ENCODE measurements around the gene STK39.

STK39 gene

DNA sequence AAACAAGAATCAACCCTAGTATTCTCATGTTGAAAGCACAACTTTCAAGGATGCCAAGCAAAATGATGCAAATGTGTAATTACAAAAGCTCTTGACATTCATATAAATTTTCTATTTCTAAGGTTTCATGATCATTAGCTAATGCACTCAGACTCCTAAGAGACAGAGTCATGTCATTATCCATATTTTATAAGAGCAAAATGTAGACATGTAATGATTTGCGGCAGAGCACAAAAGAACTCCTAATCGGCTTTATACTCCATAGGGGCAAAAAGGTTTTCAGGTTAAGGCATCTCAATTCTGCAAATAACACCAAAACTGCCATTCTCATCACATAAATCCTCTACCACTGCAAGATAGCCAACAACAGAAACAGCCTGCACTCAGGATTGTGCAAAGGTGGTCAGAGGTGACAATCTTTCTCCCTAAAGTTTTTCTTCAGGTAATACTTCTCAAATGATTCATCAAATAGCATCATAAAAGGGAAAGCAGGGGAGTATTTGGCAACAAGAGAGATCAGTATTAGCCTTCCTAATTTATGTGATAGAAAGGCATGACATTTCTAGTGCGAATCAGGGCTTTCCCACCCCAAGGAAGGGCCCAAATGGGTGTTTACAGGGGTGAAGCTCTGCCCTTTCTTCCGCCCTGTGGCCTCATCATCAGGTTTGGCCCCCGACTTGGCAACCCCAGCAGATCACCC lies 64.7 kb downstream of the STK39 start:
- DNase-seq (ENCODE audit: low read depth) = no peak

DNA sequence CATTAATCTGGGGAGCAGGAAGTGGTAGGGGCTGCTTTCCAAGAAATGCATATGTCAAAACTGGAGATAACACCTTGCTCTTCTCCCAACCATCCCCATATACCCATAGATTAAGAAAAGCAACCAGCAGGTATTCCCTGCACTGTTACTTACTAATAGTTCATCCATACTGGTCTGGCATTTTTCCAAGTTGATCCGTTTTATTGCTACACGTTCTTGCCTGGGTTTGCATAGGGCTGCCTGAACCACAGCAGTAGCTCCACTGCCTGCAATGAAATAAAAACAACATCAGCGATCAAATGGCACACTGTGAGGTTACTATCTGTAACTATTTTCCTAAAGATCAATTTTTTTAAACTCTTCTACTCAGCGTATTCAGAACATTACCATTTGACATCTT lies 65.6 kb downstream of the STK39 start:
- DNase-seq (ENCODE audit: low read depth) = no peak

DNA sequence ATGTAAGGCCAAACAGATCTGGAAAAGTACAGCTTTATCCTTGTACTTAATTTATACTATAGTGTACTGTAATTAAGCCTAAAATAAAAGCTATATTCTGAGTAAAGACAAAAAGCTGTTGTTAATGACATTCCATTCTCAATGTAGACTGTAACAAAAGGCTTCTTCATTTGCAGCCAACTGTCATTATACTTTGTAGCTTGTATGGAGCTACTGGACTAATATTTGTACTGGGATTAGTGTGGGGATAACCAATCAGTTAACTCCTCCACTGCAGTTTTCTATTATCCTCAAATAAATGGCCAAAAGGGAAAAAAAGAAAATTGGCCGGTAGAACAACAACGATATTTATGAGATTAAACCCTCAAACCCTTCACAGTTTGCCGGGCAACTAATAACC lies 66.5 kb downstream of the STK39 start:
- no peak for DNase-seq (ENCODE audit: low read depth)

DNA sequence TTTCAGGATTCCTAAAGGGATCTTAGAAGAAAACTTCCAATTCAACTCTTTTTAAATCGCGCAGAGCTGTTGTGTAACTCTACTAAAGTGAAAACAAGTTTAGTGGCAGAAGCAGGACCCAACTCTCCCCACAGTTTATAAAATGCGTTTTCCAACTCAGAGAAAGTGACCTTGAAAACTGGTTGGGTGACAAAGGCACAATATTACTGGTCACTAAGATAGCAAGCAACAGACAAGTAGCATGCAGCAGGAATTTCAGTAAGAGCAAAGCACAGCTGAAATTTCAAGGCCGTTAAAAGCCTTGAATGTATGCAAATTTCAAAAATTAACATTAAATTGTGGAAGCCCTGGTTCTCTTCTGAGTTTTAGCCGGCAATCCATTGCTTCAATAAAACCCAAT lies 66.9 kb downstream of the STK39 start:
- no peak for DNase-seq (ENCODE audit: low read depth)

DNA sequence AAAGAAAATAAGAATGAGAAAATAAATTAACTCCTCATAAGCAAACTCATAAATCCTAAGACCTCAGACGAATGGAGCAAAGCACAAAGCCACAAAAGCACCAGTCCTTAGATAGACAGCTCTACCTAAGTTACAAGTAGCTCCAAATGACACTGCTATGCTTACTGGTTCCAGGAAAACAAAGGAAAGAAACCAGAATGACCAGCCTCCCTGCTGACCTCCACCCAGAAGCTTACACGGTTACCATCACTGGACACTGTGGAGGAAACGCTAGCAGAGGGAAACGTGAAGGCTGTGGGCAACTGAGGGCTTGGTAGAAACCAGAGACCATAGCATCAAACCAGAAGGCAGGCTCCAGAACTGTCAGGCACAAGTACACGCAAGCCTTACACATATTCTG lies 67.8 kb downstream of the STK39 start:
- DNase-seq (ENCODE audit: low read depth) = no peak

DNA sequence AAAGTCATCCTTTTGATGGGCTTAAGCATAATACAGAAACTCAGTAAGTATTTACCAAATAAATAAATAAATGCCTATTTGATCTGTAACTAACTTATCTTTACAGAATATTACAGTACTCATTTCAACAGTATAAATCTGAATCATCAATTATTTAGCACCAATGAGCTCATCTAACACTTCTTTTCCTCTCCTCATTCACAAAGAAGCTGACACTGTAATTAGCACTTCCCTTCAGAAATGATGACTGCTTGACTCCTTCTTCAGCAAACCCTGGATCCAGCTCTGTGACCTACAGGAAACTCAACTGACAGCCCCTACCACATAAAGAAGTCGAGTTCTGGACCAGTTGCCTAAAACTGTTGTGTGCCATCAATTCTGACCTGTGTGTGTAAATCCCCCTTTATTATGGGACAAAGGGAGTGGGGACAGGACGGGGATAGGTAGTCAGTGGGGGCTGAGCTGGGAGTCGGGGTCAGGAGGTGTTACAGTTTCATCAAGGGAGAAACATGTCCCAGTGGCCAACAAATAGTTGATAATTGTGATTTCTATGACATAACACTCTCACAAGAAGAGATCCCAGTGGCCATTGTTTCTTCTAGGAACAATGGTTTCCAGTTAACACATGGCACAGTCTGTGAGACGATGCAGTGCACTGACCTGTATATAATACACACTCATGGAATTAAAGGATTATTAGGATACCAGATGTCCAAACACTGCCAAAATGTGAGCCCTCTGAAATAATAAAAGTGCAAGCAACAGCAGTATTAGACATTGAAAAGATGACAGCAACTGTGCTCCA lies 68.7 kb downstream of the STK39 start:
- no peak for DNase-seq (ENCODE audit: low read depth)

DNA sequence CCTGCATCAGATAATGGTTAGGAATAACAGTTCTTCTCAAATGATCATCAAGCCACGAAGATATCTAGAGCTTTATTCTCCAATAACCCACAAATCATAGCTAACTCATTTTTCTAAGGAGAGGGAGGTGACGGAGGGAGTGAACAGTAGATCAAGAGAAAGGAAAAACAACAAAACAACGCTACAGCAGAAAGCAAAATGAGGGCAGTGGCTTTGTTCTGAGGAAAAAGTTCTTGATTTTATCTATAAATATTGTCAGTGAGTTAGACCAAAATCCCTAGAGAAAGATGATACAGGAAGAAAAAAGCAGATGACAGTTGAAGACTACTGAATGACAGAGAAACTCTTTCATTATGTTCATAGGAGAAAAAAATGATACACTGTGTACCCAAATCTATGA lies 71.0 kb downstream of the STK39 start:
- no peak for DNase-seq (ENCODE audit: low read depth)

DNA sequence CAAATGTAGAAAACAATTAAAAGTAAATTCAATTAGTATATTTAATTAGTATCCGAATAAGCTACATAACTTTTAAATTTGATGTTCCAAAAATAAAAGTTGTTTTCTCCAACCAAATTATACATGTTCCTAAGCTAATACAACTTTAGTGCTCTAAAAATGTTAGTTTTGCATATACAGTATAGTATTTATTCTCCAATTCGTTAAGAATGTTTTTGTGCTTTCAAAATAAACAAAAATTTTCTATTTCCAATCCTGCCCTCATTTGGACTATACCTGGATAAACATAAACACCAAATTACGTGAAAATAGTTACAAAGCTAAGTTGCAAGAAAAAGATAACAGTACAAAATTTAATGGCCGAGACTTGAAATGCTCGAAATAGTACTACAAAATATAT lies 71.9 kb downstream of the STK39 start:
- DNase-seq (ENCODE audit: low read depth) = no peak

DNA sequence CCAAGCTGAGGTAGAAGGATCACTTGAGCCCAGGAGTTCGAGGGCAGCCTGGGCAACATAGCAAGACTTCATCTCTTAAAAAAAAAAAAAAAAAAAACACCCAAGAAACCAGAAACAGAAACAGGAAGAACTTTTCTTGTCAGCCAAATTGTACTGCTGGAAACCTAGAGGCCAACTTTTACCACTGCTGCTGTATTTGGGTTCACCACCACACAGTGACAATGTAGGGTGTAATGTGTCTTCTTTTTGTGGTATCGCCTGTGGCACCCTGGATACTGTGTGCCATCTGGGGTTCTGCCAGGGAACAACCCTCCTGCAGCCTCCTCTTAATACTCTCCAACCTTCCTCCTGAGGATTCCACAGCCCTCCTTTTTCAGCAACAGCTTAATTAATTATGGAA lies 72.6 kb downstream of the STK39 start:
- DNase-seq (ENCODE audit: low read depth) = no peak

DNA sequence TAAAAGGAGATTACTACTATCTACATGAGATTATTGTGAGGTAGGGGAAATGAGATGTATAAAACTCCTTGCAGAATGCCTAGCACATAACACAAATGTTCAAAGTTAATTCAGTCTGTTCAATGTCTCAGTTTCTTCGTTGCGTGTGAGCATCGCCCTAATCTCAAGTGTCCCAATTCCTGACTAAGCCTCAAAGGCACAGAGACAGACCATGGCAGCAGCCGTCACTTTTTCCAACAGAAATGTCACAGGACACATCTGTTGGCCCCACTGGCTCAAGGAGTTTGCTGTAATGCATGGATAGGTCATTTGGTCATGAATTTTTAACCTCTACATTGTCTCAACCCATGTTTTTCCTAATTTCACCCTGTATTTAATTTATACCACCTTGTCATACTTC lies 75.3 kb downstream of the STK39 start:
- DNase-seq (ENCODE audit: low read depth) = no peak

DNA sequence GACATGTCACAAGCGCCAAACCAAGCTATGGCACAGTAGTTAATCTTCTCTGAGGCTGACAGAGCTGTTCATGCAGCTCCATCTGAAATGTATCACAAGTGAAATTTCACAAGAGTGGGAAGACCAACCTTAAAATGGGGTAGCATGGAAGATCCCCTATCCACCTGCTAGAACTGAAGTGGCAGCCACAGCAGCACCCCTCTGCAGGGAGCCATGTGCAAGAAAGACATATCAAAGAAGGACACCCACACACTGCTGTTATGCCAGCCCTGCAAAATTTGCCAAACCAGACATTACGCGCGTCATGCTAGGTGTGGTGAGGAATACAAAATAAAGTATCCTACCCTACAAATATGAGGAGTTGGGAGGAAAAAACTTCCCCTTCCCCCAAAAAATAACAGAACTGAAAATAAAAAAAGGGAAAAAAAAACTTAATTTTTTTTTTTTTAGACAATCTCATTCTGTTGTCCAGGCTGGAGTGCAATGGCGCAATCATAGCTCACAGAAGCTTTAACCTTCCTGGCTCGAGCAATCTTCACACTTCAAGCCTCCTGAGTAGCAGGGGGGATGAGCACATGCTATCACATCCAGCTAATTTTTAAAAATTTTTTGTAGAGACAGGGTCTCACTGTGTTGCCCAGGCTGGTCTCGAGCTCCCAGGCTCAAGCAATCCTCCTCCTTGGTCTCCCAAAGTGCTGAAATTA lies 76.2 kb downstream of the STK39 start:
- no peak for DNase-seq (ENCODE audit: low read depth)

DNA sequence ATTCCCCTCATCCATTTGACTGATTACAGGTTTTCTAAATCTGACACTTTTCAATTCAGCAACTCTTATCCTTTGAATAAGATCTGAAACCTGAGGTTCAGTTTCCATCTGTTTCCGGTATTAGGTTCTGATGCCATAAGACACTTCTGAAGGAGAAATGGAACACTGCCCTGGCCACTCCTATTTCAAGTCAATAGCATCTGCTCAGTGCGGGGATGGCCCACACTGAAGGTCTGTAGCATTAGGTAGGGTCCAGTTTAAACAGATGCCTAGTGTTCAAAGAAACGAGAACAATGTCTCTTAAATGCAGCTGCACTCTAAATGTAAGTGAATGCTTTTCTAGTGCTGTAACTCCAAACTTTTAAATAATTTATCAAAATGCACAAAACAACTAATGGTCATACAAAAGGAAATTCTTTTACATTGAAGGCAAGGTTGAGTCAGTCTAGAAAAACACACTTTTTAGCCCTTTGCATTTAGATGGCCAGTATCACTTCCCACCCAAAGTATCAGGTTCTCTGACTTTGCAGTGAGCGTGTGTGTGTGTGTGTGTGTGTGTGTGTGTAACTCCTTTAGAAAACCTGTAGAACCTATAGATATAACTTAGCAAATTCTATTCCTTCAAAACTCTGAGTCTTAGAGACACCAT lies 78.2 kb downstream of the STK39 start:
- DNase-seq (ENCODE audit: low read depth) = no peak

DNA sequence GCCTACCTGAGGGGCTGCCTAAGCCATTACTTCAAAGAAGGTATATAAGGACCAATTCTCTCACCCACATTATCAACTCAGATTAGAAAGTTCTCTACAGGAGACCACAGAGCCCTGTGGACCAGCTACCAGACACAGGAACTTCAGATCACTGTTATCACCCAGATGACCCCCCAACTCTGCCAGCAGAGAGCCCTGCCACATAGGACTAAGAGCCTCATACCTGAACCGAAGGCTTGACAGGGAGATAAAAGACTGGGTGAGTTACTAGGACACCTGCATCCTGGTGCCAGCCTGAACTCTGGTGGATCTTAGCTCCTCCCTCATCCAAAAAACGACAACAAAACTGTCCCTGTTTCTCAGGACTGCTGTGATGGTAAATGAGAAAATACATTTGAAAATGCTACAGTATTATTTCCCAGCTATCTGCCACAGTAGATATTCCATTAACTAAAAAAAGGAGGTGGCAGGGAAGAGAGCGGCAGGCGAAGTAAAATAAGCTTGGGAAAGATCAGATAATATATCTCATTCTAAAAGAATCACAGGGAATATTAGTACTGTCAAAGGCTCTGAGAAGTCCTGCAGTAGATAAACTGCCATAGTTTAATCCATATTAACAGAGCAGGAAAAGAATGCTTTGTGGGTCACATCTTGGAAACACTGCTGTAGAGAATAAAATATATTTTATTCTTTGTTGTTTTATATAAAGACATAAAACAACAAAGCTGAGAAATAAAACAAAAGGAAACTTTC lies 79.7 kb downstream of the STK39 start:
- DNase-seq (ENCODE audit: low read depth) = no peak

DNA sequence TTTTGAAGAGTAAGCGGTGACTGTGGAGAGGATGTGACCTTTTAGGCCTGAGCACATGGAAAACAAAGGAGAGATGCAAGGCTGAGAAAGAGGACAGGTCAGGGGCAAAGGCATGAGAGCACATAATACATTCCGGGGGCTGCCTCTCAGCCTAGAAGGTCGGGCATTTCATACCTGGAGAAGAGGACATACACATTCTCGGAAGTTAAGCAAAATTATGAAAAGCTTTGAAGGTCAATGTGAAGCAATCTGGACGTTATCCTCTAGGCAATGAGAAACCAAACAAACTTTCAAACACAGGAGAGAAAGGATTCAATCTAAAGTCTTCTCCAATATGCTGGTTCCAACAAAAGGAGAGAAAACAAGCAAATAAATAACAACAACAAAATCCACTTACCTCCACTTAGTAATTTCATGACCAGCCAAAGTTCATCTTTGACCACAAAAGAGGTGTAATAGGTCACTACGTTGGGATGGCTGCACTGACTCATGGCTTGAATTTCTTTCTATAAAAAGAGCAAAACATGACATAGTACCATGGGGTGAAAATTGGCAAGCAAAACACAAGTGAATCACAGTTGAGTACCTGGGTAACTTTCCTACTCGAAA lies 80.4 kb downstream of the STK39 start:
- DNase-seq (ENCODE audit: low read depth) = peak; percentile 8

DNA sequence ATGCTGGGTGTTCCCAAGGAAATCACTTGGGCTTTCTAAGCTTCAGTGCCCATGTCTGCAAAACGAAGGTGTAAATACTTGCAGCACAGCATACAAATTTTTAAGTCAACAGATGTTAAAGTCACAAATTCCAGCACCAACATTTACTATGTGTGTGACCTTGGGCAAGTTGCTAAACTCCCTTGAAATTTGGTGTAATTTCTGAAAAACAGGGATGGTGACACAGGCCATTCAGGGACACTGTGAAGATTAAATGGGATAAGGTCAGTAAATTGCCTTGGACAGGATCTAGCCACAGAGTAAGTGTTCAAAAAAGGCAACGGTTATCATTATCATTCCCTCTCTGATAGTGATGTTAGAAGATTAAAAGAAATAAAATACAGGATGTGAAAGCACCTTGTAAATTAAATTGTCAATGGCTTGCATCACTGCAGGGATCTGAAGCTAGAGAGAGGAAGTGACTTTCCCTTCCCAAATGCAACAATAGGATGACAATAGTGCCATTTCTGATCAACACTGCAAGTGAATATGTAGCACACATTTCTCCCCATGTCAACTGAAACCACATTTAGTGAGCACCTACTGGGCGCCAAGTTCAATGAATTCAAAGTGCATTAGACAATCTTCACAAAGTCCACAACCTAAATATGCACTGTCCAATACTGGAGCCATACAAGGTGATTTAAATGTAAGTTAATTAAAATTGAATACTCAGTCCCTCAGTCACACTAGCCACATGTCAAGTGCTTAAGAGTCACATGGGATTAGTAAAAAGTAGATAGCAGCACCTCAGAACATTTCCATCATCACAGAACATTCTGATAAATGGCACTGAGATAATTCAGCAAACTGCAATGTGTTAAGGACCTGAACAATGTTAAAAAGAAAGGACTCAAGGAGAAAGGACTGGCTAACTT lies 81.2 kb downstream of the STK39 start:
- DNase-seq (ENCODE audit: low read depth) = no peak

DNA sequence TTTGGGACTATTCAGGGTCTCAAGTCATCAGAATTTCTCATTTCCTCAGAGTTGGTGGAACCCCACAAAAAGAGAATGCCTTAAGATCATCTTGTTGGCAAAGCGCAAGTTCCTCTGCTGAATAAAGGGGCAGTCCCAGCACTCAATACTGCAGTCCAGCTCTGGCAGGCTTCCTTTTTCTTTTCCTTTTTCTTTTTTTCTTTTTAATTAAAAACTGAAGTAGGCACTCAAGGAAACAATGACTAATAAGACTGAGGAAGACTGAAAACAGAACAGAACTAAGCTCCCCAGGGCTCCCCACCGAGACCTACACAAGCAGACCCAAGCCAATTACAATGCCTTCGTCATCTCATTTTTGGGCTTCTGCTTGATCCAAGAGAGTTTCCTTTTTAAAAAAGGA lies 82.0 kb downstream of the STK39 start:
- peak; percentile 13 for DNase-seq (ENCODE audit: low read depth)

DNA sequence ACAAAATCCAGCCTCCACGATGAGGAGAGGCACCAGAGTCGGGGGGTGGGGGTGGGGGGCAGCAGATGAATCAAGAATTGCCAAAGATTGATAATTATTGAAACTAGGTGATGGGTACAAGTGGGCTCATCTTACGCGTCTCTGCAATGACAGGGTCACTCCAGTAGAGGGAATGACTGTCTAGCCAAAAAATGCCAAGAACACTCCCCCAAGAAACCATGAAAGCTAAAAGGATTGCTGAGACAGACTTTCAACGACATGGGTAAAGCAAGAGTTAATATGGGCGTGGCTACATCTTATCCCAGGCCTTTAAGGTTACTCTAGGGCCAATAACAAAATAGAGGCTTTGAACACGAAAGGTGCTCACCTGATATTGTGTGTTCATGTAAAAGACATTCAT lies 86.5 kb downstream of the STK39 start:
- DNase-seq (ENCODE audit: low read depth) = no peak

DNA sequence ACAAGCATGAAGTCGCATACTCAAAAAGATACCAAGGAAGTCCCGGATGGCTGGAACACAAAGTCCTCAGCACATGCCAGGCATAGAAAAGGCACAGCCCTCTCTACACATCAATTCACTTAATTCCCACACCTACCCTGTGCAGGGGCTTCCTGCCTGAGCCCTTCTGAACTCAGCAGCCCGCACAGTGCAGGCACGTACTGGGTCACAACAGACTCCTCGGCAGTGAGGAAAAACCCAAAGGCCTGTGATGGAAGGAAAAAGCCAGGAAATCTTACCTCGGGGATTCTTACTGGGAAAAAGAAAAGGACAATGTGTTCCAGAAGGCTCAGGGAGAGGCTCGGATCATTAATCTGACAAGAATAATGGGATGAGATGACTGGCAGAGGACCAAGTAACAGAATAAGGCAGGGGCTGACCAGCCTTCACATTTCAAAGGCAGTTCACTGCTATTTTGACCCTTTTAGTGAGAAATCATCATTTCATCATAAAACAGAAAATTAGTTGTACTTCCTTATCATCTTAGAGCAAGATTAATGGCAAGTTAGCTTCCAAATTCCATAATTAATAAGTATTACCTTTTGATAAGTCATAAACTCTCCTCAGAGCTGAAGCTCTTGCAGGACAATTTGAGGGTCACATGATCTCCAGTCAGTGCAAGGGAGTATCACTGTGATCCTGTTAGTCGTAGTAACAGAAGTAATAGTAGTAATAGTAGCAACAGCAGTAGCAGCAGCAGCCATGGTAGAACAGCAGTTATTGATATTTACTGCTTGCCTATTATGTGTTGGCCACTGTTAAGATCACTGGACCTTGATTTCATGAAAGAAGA lies 87.4 kb downstream of the STK39 start:
- no peak for DNase-seq (ENCODE audit: low read depth)

DNA sequence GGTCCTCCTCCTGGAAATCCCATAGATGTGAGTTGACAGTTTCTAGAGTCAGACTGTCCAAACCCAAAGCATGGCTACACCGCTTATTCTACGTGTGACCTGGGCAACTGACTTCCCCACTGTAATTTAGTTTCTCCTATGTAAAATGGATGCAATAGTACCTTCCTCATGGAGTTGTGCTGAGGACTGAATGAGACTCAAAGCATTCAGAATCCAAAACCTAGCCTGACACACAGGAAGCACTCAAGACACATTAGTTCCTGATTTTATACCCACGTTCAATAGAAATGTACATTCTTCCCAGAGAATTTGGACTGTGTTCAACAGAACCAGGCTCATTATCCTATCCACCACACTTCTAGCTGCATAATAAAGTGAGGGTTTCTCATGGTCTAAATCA lies 88.8 kb downstream of the STK39 start:
- no peak for DNase-seq (ENCODE audit: low read depth)

DNA sequence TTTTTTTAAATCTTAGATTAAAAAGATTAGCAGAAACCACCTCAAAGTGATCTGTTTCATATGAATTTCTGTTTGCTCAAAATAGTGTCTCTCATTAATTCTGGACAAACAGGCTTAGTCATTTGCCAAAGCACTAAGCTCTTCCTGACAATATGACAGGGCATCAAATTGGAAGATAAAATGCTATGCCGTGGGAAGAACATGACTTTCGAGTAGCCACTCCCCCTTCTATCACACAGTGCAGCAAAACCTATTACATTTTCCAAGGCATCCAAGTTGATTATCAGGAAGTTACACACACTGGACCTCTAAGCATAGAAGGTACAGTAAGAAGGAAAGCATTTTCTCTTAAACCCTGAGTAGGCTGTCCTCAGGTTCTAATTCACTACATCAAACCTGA lies 89.5 kb downstream of the STK39 start:
- no peak for DNase-seq (ENCODE audit: low read depth)

Measured in GM04503 (cell line).